Left ventricle myocardium inferior (tissue), 1 donor: ENCODE results near the gene SLC24A3. TPM values are rescaled to one million over a fixed set of nuclear protein-coding genes. Genes with fewer than 3 reads are reported as not detected.

Experiments used
- DNase-seq: peaks from one replicate; pipeline ENCODE4 v3.0.0-alpha.2; 2020
- H3K27ac ChIP-seq: fragments of 200-600 bp; replicated peaks from 2 replicates; pipeline ENCODE4 v1.8.0; 2021
- H3K27me3 ChIP-seq: fragments of 200-600 bp; 2 replicates; pipeline ENCODE4 v1.8.0; 2021; ENCODE audit warnings: low read depth
- H3K36me3 ChIP-seq: fragments of 200-600 bp; 2 replicates; pipeline ENCODE4 v1.8.0; 2021
- H3K4me1 ChIP-seq: fragments of 200-600 bp; 2 replicates; pipeline ENCODE4 v1.8.0; 2021
- H3K4me3 ChIP-seq: fragments of 200-600 bp; 2 replicates; pipeline ENCODE4 v1.8.0; 2021; ENCODE audit warnings: mild to moderate bottlenecking, moderate library complexity
- H3K9me3 ChIP-seq: fragments of 200-600 bp; replicated peaks from 2 replicates; pipeline ENCODE4 v1.8.0; 2021
- intact Hi-C: fragments of 100-400 bp; cut with micrococcal nuclease; formaldehyde crosslinking; loops from one replicate; pipeline ENCODE4 v1.11.0; 2022
- total RNA-seq: library from RNA; stranded (reverse); fragmentation: NEBNext Ultra II Directional; extraction: Animal tissue kit (Norgen Biotek cat#: 25700); gene quantifications from one replicate; pipeline ENCODE4 v1.2.1, GENCODE V29; 2021
- TF ChIP-seq, protein P1 (sequence below): fragments of 200-600 bp; IDR thresholded peaks from 2 replicates; pipeline ENCODE4 v1.8.0; 2021; ENCODE audit warnings: antibody characterized with exemption, mild to moderate bottlenecking, borderline replicate concordance
- donor health status: DM: no; HTN: yes; CAD: no; lungs with severe emphysema.

SLC24A3 gene
- total RNA-seq, 1 donor from 2014 or later, result 1.3 TPM

DNA sequence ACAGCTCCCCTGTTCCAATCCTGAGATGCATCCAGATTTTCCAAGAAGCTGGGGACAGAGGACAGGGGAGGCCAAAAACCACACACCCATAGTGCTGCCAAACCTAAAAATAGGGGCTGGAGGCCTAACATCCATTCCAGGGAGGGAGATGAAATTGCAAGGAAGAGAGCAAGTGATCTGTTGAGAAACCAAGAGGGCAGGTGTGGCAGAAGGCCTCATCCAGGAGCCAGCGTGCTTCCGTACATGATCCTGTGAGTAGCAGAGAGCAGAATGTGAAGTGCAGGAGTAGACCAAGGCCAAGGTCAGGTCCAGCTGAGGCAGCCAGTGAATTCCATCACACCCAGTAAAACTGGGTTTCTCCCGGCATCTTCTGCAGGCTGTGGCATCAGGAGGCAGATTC, 377.9 kb downstream of the SLC24A3 start:
- TF ChIP-seq, protein P1, sequence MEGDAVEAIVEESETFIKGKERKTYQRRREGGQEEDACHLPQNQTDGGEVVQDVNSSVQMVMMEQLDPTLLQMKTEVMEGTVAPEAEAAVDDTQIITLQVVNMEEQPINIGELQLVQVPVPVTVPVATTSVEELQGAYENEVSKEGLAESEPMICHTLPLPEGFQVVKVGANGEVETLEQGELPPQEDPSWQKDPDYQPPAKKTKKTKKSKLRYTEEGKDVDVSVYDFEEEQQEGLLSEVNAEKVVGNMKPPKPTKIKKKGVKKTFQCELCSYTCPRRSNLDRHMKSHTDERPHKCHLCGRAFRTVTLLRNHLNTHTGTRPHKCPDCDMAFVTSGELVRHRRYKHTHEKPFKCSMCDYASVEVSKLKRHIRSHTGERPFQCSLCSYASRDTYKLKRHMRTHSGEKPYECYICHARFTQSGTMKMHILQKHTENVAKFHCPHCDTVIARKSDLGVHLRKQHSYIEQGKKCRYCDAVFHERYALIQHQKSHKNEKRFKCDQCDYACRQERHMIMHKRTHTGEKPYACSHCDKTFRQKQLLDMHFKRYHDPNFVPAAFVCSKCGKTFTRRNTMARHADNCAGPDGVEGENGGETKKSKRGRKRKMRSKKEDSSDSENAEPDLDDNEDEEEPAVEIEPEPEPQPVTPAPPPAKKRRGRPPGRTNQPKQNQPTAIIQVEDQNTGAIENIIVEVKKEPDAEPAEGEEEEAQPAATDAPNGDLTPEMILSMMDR, result no peak
- no peak overlapping the region for H3K4me3 ChIP-seq
- H3K4me1 ChIP-seq, result no peaks in the 10 kb centered on the region
- H3K36me3 ChIP-seq, result no peaks in the 10 kb centered on the region
- intact Hi-C loops, result no loop called here
- H3K27ac ChIP-seq, result no peak overlapping the region
- no peaks in the 10 kb centered on the region for H3K9me3 ChIP-seq
- H3K27me3 ChIP-seq, result peaks cover 17% of the 10 kb centered on the region
- no peak for DNase-seq

DNA sequence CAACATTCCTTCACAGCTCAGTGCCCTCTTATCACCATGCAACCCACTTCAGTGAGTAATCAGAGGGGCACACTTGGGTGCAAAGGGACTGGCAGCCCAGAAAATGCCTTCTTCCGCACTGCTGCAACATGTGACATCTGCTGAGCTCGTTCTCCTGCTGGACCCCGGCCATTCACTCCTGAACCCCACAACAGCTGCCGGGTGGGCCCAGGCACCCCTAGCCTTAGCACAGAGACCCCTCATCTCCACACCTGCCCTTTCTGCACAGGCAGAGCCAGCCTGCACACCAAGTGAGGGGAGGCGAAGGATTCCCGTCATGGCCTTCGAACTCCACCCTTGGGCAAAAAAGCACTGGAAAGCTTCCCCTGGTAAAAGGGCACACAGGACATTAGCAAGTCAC, 381.3 kb downstream of the SLC24A3 start:
- no peaks in the 10 kb centered on the region for H3K36me3 ChIP-seq
- TF ChIP-seq, protein P1, result no peak
- H3K9me3 ChIP-seq, result no peaks in the 10 kb centered on the region

DNA sequence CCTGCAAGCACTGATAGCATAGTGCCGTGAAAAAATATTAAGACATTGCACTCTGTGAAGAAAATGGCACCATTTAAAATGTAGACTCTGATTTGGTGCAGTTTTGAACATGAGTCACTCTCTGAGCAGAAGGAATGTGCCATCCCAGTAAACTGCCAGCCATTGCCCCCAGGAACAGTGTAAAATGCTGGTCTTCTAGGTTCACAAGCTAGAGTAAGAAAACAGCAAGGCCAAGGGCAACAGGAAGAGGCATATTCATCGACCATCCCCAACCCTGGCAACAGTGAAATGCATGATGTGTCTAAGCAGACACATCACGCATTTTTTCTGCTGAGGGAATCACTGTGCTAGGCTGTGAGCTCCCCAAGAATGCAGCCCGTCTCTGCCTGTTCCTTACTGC, 382.5 kb downstream of the SLC24A3 start:
- TF ChIP-seq, protein P1, result no peak
- DNase-seq, result no peak
- no peaks in the 10 kb centered on the region for H3K4me1 ChIP-seq
- no peaks in the 10 kb centered on the region for H3K36me3 ChIP-seq
- no peak overlapping the region for H3K27ac ChIP-seq
- intact Hi-C loops, result no loop called here
- H3K9me3 ChIP-seq, result no peaks in the 10 kb centered on the region
- peaks cover 18% of the 10 kb centered on the region for H3K27me3 ChIP-seq
- no peak overlapping the region for H3K4me3 ChIP-seq

More for the DNA sequence above, 381.3 kb downstream of the SLC24A3 start:
- intact Hi-C loops, result no loop called here
- no peak overlapping the region for H3K4me3 ChIP-seq
- H3K27me3 ChIP-seq, result peaks cover 18% of the 10 kb centered on the region
- no peak for DNase-seq
- H3K4me1 ChIP-seq, result no peaks in the 10 kb centered on the region
- no peak overlapping the region for H3K27ac ChIP-seq

DNA sequence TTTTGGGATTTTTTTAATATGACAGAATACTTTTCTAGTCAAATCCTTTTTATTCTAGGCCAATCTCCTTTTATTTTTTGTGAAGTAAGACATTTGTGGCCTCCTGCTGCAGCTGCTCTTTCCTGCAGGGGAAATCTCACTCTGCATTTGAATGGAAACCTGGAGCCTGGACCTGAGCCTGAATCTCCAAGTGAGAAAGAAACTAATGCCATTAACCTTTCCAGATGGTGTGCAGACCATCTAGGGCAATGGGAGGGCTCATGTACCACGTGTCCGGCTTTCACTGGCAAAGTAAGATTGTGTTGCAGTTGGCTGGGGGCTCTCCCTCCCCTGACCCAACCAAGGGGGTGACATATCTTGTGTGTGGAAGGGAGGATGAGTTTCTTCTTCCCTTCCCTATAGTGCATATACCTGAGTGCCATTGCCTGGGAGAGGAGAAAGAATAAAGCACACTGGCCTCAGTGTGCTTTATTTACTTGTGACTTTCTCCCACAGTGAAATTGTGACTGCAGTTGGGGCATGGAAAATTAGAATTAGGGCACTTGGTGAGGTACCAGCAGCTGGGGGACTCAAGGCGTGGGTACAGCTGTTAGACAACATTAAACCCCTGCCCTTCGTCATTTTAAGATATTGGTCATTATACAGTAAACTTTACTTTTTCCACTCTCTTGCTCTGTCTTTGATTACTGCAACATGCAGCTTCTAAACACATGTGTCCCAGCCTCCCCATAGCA, 385.8 kb downstream of the SLC24A3 start:
- Histone ChIP-seq H3K27me3 (peaks cover 32% of the 10 kb centered on the region), H3K4me1 (no peaks in the 10 kb centered on the region), H3K9me3 (no peaks in the 10 kb centered on the region), H3K27ac (no peak overlapping the region), H3K4me3 (no peak overlapping the region), H3K36me3 (no peaks in the 10 kb centered on the region)
- TF ChIP-seq, protein P1, result no peak
- intact Hi-C loops, result no loop called here
- DNase-seq, result no peak

DNA sequence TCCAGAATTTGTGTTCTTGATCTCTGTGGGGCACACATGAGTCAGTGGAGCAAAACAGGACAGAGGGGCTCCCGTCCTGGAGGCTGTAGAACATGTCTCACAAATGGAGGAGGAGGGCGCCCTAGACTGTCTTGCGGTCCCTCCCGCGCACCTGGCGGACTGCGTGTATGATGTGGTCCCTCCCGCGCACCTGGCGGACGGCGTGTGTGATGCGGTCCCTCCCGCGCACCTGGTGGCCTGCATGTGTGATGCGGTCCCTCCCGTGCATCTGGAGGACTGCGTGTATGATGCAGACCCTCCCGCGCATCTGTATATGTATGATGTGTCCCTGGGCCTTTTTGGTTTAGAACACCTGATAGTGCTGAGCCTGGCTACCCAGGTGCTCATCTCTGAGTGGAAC, 386.8 kb downstream of the SLC24A3 start:
- Histone ChIP-seq H3K27me3 (peaks cover 26% of the 10 kb centered on the region), H3K9me3 (no peaks in the 10 kb centered on the region), H3K36me3 (no peaks in the 10 kb centered on the region), H3K4me3 (no peak overlapping the region), H3K27ac (no peak overlapping the region), H3K4me1 (no peaks in the 10 kb centered on the region)
- TF ChIP-seq, protein P1, result no peak
- DNase-seq, result no peak
- intact Hi-C loops, result no loop called here
